AG04449 (cell line): Measurements from ENCODE around the gene GTPBP8.
"Not testable (repeated sequence)": the region's sequence is repeated elsewhere in the genome, so short reads cannot be mapped to it uniquely, and the experiment has no call there.

Experiments used
- CTCF ChIA-PET: fragments of 350-600 bp; formaldehyde crosslinking; extraction: SDS; loops from one replicate; lab custom pipeline; 2021; ENCODE audit warnings: antibody characterized with exemption; lab: Yijun Ruan, JAX
- POLR2A ChIA-PET: fragments of 400-600, 350-600 bp; formaldehyde crosslinking; extraction: SDS; loops from one replicate; lab custom pipeline; 2020; ENCODE audit warnings: antibody characterized with exemption, inconsistent platforms; lab: Yijun Ruan, JAX
- DNase-seq: peaks from one replicate; pipeline ENCODE4 v3.0.0-alpha.2; 2010; ENCODE audit warnings: low read depth, low spot score
- H3K4me3 ChIP-seq: 2 replicates; pipeline ENCODE4 v1.5.1; 2011; ENCODE audit warnings: low read depth, mild to moderate bottlenecking, control low read depth, low read length
- TF ChIP-seq, protein P1 (sequence below): IDR thresholded peaks from one replicate; pipeline ENCODE4 v1.5.1; 2011; ENCODE audit warnings: mild to moderate bottlenecking, moderate library complexity, low read length, control low read depth, inconsistent platforms; ENCODE audit not compliant: insufficient read depth; ENCODE audit errors: missing control alignments

GTPBP8 gene

DNA sequence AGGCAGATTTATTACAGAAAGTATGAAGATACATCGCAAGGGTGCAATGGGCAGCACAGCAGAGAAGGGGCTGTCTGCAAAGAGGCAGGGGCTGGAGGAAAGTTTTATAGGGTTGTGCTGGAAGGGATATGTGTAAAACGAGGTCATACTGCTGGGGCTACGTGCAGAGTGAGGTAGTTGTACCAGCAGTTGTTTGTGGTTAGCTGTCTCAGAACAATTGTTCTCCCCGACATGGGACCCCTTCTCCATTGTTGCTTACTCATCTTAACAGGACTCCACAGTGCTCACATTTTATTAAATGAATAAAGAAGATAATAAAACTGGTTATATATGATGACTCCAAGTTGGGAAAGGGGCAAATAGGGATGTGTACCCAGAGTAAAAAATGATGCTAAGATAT lies 49.4 kb downstream of the GTPBP8 start:
- ChIA-PET POLR2A (no interaction called here), CTCF (interaction anchor here (1.5 kb wide), 1 partner anchor 11 kb away, joined by 4 read pairs; no protein-coding TSS in a partner anchor)
- H3K4me3 ChIP-seq, result no peak overlapping the region
- TF ChIP-seq, protein P1, sequence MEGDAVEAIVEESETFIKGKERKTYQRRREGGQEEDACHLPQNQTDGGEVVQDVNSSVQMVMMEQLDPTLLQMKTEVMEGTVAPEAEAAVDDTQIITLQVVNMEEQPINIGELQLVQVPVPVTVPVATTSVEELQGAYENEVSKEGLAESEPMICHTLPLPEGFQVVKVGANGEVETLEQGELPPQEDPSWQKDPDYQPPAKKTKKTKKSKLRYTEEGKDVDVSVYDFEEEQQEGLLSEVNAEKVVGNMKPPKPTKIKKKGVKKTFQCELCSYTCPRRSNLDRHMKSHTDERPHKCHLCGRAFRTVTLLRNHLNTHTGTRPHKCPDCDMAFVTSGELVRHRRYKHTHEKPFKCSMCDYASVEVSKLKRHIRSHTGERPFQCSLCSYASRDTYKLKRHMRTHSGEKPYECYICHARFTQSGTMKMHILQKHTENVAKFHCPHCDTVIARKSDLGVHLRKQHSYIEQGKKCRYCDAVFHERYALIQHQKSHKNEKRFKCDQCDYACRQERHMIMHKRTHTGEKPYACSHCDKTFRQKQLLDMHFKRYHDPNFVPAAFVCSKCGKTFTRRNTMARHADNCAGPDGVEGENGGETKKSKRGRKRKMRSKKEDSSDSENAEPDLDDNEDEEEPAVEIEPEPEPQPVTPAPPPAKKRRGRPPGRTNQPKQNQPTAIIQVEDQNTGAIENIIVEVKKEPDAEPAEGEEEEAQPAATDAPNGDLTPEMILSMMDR, result no peak
- no peak for DNase-seq

- ChIA-PET POLR2A (no interaction called here), CTCF (interaction anchor here (1.2 to 3.0 kb wide), 5 partner anchors 9 to 402 kb away, joined by 3 to 25 read pairs (median 5); no protein-coding TSS in a partner anchor)
- no peak overlapping the region for H3K4me3 ChIP-seq
- TF ChIP-seq, protein P1, result no peak
- no peak for DNase-seq
These were observed 52.9 kb downstream of the GTPBP8 start for GRCh38 chr3:113043686-113044085.

DNA sequence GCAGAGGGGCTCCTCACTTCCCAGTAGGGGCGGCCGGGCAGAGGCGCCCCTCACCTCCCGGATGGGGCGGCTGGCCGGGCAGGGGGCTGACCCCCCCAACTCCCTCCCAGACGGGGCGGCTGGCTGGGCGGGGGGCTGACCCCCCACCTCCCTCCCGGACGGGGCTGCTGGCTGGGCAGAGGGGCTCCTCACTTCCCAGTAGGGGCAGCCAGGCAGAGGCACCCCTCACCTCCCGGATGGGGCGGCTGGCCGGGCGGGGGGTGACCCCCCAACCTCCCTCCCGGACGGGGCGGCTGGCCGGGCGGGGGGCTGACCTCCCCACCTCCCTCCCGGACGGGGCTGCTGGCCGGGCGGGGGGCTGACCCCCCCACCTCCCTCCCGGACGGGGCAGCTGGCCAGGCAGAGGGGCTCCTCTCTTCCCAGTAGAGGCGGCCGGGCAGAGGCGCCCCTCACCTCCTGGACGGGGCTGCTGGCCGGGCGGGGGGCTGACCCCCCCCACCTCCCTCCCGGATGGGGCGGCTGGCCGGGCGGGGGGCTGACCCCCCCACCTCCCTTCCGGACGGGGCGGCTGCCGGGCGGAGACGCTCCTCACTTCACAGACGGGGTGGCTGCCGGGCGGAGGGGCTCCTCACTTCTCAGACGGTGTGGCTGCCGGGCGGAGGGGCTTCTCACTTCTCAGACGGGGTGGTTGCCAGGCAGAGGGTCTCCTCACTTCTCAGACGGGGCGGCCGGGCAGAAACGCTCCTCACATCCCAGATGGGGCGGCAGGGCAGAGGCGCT lies 55.6 kb downstream of the GTPBP8 start:
- POLR2A ChIA-PET, DNase-seq, CTCF ChIA-PET, H3K4me3 ChIP-seq: not testable (repeated sequence)

- H3K4me3 ChIP-seq, result no peak overlapping the region
- DNase-seq, result no peak
- CTCF ChIA-PET, result interaction anchor here (0.6 to 7.1 kb wide), 12 partner anchors 10 to 579 kb away, joined by 3 to 144 read pairs (median 4); no protein-coding TSS in a partner anchor
- TF ChIP-seq, protein P1, result peak; percentile 63
- POLR2A ChIA-PET, result no interaction called here
These were observed 60.5 kb downstream of the GTPBP8 start for GRCh38 chr3:113051302-113051711.
